Tibial nerve (tissue), 3 donors: ENCODE results near the gene RAB4A.

Experiments used
- POLR2A ChIP-seq, 2 donors: fragments of 450-650 bp; IDR thresholded peaks; one replicate each; pipeline ENCODE4 v1.6.1; 2017; ENCODE audit warnings: antibody characterized with exemption in 2 of 2, mild to moderate bottlenecking in 2 of 2, moderate library complexity in 2 of 2
- TF ChIP-seq, protein P1 (sequence below), 5 experiments: fragments of 200-600 bp in 3 of 5; fragments of 450-650 bp in 2 of 5; sonication (generic) in 3 of 5; IDR thresholded peaks; one replicate each; pipeline ENCODE4 v1.5.1; 2016 to 2019; ENCODE audit warnings: antibody characterized with exemption in 5 of 5, mild to moderate bottlenecking in 3 of 5, moderate library complexity in 2 of 5

DNA sequence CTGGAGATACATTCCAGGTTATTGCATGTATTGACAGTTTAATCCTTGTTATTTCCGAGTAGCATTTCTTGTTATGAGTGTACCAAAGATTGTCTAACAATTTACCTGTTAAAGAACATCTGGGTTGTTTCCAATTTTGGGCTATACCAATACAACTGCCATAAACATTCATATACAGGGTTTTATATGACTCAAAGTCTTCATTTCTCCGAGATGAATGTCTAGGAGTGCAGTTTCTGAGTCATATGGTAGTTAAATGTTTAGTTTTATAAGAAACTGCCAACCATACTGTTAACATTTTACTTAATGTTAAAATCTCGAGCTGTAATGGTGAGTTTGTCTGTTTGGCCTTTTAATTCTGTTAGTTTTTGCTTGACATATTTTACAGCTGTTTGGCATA lies 10.0 kb downstream of the RAB4A start:
- TF ChIP-seq, protein P1, sequence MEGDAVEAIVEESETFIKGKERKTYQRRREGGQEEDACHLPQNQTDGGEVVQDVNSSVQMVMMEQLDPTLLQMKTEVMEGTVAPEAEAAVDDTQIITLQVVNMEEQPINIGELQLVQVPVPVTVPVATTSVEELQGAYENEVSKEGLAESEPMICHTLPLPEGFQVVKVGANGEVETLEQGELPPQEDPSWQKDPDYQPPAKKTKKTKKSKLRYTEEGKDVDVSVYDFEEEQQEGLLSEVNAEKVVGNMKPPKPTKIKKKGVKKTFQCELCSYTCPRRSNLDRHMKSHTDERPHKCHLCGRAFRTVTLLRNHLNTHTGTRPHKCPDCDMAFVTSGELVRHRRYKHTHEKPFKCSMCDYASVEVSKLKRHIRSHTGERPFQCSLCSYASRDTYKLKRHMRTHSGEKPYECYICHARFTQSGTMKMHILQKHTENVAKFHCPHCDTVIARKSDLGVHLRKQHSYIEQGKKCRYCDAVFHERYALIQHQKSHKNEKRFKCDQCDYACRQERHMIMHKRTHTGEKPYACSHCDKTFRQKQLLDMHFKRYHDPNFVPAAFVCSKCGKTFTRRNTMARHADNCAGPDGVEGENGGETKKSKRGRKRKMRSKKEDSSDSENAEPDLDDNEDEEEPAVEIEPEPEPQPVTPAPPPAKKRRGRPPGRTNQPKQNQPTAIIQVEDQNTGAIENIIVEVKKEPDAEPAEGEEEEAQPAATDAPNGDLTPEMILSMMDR (IDR thresholded peaks at IDR 0.05) = no peak
- no peak for TF ChIP-seq POLR2A (IDR thresholded peaks at IDR 0.05)
